NCI-H2171 treated with DMSO at 0.1 percent for 48 hours (cell line): ENCODE data around the gene XYLT2.

Source experiments
- DNase-seq: peaks from one replicate; lab custom pipeline; 2025; lab: John Stamatoyannopoulos, UW

XYLT2 gene

GRCh38 chr17:50348522-50349242 lies 2.8 kb downstream of the XYLT2 start:
- DNase-seq: no peak

GRCh38 chr17:50349243-50349600 lies 3.3 kb downstream of the XYLT2 start:
- DNase-seq: no peak

- no peak for DNase-seq
These were observed 4.8 kb downstream of the XYLT2 start for GRCh38 chr17:50350733-50351132.

DNA sequence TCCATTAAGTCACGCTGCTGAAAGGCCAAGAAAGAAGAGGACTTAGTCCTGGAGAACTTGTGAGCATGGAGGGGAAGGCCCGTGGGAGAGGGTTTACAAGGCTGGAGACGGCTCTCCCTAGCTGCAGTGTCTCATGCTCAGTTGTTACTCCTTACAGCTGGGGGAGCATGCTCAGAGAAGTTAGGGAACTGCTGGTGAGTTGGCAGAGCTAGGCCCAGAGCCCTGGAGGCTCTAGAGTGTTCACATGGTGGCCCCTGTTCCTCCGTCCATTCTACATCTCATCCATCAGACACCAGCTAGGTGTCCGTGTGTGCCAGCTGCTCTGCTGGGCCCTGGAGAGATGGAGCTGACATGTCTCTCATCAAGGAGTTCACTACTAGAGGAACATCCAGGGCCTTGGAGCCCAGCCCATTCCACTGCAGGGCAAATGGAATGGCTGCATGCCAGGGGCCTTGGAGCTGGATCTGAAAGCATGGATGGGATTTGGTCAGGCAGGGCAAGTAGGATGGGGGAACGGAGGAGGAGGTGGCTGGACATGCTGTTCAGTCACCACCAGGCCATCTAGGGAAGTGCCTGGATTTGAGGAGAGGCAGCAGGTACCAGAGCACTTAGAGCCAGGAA lies 6.3 kb downstream of the XYLT2 start:
- DNase-seq: no peak

- no peak for DNase-seq
These were observed 7.0 kb downstream of the XYLT2 start for GRCh38 chr17:50352693-50353599.

GRCh38 chr17:50353600-50354195 lies 7.8 kb downstream of the XYLT2 start:
- no peak for DNase-seq

GRCh38 chr17:50354198-50354597 lies 8.3 kb downstream of the XYLT2 start:
- DNase-seq: no peak

GRCh38 chr17:50354776-50355175 lies 8.8 kb downstream of the XYLT2 start:
- no peak for DNase-seq

GRCh38 chr17:50355336-50355700 lies 9.4 kb downstream of the XYLT2 start:
- no peak for DNase-seq

DNA sequence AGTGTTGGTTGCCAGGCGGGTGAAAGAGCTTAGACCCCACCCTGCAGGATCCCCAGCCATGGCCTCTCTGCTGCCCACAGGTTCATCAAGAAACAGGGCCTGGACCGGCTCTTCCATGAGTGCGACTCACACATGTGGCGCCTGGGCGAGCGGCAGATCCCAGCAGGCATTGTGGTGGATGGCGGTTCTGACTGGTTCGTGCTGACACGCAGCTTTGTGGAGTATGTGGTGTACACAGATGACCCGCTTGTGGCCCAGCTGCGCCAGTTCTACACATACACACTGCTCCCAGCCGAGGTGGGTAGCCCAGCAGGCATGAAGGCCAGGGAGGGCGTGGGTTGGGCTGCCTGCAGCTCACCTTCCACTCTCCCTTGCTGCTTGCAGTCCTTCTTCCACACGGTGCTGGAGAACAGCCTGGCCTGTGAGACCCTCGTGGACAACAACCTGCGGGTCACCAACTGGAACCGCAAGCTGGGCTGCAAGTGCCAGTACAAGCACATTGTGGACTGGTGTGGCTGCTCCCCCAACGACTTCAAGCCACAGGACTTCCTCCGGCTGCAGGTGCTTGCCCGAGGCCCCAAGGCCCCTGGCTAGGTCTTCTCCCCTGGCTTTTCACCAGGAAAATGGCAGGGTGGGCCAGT lies 9.9 kb downstream of the XYLT2 start:
- no peak for DNase-seq

GRCh38 chr17:50356418-50356817 lies 10.5 kb downstream of the XYLT2 start:
- DNase-seq: no peak

- no peak for DNase-seq
These were observed 11.1 kb downstream of the XYLT2 start for GRCh38 chr17:50356892-50357510.

DNA sequence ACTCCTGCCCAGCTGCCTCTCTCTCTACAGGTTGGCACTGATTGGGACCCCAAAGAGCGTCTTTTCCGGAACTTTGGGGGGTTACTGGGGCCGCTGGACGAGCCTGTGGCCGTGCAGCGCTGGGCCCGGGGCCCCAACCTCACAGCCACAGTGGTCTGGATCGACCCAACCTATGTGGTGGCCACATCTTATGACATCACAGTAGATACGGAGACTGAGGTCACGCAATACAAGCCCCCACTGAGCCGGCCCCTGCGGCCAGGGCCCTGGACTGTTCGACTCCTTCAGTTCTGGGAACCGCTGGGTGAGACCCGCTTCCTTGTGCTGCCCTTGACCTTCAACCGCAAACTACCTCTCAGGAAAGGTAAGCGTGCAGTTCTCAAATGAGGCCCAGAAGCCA lies 12.3 kb downstream of the XYLT2 start:
- DNase-seq: no peak

DNA sequence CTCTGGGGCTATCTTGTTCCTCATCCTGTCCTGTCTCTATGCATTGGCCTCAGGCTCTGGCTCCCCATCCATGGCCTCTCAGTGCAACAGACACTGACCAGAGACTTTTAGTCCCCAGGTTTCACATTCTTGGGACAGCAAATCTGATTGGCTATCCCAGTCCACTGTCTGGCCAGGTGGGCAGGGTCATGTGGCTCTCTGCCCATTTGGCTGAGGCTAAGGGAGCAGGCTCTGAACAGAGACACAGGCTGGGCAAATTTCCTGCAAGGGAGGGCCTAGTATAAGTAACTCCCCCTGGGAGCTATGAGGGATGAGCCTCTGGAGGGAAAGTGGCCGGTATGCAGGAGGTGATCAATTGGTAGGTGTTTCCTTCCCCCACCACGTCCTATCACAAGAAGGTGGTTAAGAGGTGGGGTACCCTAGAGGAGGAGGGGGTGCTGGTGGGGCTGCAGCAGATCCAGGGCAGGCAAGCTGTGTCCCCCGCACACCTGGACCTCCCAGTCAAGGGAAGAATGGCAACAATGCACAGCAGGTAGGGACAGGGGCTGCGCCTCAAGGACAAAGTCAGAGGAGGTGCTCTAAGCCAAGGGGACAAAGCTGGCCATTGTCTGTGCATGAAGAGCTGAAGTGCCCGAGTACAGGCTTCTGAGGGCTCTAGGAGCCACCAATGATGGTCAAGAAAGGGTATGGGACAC lies 13.2 kb downstream of the XYLT2 start:
- no peak for DNase-seq

GRCh38 chr17:50359998-50360461 lies 14.1 kb downstream of the XYLT2 start:
- DNase-seq: no peak

DNA sequence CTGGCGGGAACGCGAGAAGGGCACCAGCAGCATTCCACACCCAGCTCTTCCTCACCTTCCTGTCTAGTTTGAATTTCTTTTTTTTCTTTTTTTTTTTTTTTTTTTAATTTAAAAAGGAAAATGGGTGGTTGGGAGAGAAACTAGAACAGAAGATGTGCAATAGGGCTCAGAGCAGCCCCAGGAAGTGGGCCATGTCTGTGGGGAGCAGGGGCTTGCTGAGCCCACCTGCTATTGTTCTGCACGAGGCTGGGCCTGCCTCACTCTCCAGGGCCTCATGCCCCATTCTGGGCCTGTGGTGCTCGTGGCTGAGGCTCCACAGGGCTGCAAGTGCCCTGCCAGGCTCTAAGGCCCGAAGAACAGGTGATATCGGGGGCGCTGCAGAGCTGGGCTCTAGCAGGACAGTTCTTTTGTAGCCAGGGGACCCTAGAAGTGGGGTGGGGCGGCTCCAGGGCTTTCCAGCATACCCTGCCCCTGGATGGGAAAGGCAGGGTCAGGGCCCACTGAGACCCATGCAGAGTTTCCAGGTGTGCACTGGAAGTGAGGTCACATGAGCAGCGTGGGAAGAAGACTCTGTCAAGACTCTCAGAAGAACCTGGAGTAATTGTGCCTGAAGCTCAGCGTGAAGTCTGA lies 14.7 kb downstream of the XYLT2 start:
- no peak for DNase-seq

- DNase-seq: peak; percentile 31
These were observed 15.9 kb downstream of the XYLT2 start for GRCh38 chr17:50361561-50362480.

- DNase-seq: no peak
These were observed 16.7 kb downstream of the XYLT2 start for GRCh38 chr17:50362661-50363060.
